Kidney (tissue), 14 donors: Measurements from ENCODE around the gene SHISA6. TPM values are rescaled to one million over a fixed set of nuclear protein-coding genes. Genes with fewer than 3 reads are reported as not detected.

ENCODE experiments used
- DNase-seq, 5 donors: peaks; one replicate each; pipeline ENCODE4 v3.0.0-alpha.2; 2013 to 2020
- FAIRE-seq: peaks from 2 replicates; lab custom pipeline; 2012; peaks lifted over from hg19 to GRCh38; lab: Jason Lieb, UNC
- H3K27ac ChIP-seq, 2 donors: one replicate each; pipeline ENCODE4 v1.7.0; 2013; ENCODE audit warnings: low read depth in 2 of 2, low read length in 2 of 2, inconsistent platforms in 1 of 2
- H3K27me3 ChIP-seq: one replicate; pipeline ENCODE4 v1.7.1; 2013; ENCODE audit warnings: low read length, inconsistent platforms; ENCODE audit not compliant: control insufficient read depth, insufficient read depth
- H3K36me3 ChIP-seq, 3 donors: one replicate each; pipeline versions ENCODE4 v1.7.0 to v1.7.1; 2013; ENCODE audit warnings: low read length in 3 of 3, control low read depth in 1 of 3, inconsistent platforms in 1 of 3; ENCODE audit not compliant: insufficient read depth in 3 of 3, control insufficient read depth in 2 of 3
- H3K4me1 ChIP-seq, 3 donors: one replicate each; pipeline versions ENCODE4 v1.7.0 to v1.7.1; 2013; ENCODE audit warnings: low read length in 3 of 3, inconsistent platforms in 1 of 3, low read depth in 1 of 3; ENCODE audit not compliant: control insufficient read depth in 2 of 3, insufficient read depth in 2 of 3
- H3K4me3 ChIP-seq, 3 donors: one replicate each; pipeline versions ENCODE4 v1.7.0 to v1.8.1; 2013; ENCODE audit warnings: low read length in 3 of 3, control low read depth in 1 of 3, inconsistent platforms in 1 of 3
- H3K9ac ChIP-seq, 3 donors: one replicate each; pipeline versions ENCODE4 v1.7.0 to v1.7.1; 2013; ENCODE audit warnings: low read length in 3 of 3, control low read depth in 1 of 3, inconsistent platforms in 1 of 3
- H3K9me3 ChIP-seq, 3 donors: one replicate each; pipeline versions ENCODE4 v1.7.0 to v1.7.1; 2013; ENCODE audit warnings: low read length in 3 of 3, control low read depth in 1 of 3, inconsistent platforms in 1 of 3; ENCODE audit not compliant: control insufficient read depth in 2 of 3, insufficient read depth in 1 of 3
- CTCF ChIP-seq: IDR thresholded peaks from 3 replicates; pipeline ENCODE4 v1.5.1; 2012; ENCODE audit warnings: mild to moderate bottlenecking, moderate library complexity, borderline replicate concordance; ENCODE audit not compliant: insufficient read depth; ENCODE audit errors: extremely low read depth
- intact Hi-C: fragments of 100-400 bp; cut with DNase I; formaldehyde crosslinking; loops from one replicate; pipeline ENCODE4 v1.11.1; 2022
- polyA plus RNA-seq: library from polyadenylated mRNA; stranded (reverse); fragments of 350-450 nt; fragmentation: Illumina TruSeq; extraction: RNeasy Lipid Tissue Mini Kit (QIAGEN cat#74804); gene quantifications from one replicate; pipeline ENCODE4 v1.2.3, GENCODE V29; 2014; ENCODE audit warnings: low read depth, low replicate concordance; ENCODE audit not compliant: insufficient read depth
- total RNA-seq: library from RNA; stranded (reverse); fragmentation: NEBNext Ultra II Directional; extraction: Animal tissue kit (Norgen Biotek cat#: 25700); gene quantifications from one replicate; pipeline ENCODE4 v1.2.1, GENCODE V29; 2021
- donor health status: control.
- donor health status: control.
- donor health status: control.
- donor health status: control.
- donor health status: control.
- donor health status: DM: yes; HTN: yes; CAD: no.
- donor health status: Normal renal cell carcinoma (clear cell type).

SHISA6 gene
- total and polyA plus RNA-seq, 2 donors from 2014 or later: 0.84 to 1.0 TPM

DNA sequence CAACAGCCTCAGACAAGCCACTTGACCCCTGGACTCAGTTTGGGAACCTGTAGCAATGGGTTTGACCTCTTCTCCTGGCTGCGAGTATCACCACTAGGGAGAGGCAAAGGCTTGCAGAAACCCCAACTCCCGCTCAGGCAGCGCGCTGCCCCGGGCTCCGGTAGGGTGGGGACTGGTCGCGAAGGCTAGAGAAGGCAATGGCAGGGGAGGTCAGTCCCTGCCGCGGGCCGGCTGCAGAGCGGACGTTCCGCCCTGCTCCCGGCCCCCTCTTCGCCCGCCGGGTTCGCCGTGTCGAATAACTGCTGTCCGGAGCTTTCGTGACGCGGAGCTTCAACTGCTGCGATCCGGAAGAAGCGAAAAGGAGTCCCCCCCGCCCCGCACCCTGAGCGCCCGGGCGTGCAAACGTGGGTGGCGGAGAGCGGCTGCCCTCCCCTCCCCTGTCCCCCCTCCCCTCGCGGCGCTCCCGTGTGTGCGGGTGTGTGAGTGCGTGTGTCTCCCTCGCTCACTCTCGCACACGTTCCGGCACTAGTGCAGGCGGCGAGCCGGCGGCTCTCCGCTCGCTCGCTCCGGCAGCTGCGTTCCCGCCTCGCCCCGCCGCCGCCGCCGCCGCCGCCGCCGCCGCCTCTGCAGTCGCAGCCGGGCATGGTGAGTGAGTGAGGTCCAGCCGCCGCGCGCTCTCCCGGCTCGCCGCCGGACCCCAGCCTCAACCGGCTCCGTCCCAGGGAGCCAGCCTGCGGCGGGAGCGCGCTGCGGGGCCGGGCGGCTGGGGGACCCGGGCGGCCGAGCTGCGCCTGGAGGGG lies 772 bp upstream of the SHISA6 start:
- Histone ChIP-seq H3K36me3 (no peaks in the 10 kb centered on the region), H3K4me1 (no peaks in the 10 kb centered on the region), H3K4me3 (peak overlapping the region in 2 of 3 donors; percentile 16 to 26), H3K27me3 (peaks cover 21% of the 10 kb centered on the region), H3K9me3 (no peaks in the 10 kb centered on the region), H3K27ac (no peak overlapping the region), H3K9ac (no peak overlapping the region)
- TF ChIP-seq CTCF: no peak
- FAIRE-seq (no peak), DNase-seq (peak; percentile 56 to 74 (median 71))
- intact Hi-C loops: no loop called here

- Histone ChIP-seq H3K9ac (no peak overlapping the region), H3K9me3 (no peaks in the 10 kb centered on the region), H3K36me3 (no peaks in the 10 kb centered on the region), H3K4me3 (peak overlapping the region in 1 of 3 donors; percentile 11), H3K27me3 (peaks cover 21% of the 10 kb centered on the region), H3K27ac (no peak overlapping the region), H3K4me1 (no peaks in the 10 kb centered on the region)
- no peak for TF ChIP-seq CTCF
- DNase-seq: peak; percentile 17 to 75 (median 47)
- no peak for FAIRE-seq
- intact Hi-C loops: no loop called here
Measured at GRCh38 chr17:11241611-11242226, 706 bp downstream of the SHISA6 start.

DNA sequence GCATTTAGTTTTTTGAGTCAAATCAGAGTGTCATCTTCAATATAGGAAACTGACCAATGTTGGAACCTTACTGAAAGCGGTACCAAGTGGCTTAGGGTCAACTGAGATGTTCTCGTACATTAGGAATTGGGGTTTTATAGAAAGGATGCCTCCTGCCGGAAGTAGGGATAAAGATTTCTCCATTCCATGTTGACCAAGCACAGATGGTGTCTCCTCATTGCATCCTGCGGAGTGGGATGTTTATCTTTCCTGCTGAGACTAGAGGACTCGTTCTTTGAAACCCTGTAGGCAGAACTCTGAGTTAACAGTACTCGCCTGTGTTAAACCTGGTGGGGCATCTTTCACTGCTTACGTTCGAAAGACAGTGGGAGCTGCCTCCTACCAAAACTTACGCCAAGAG lies 1.4 kb downstream of the SHISA6 start:
- Histone ChIP-seq H3K27ac (no peak overlapping the region), H3K27me3 (peaks cover 21% of the 10 kb centered on the region), H3K9ac (no peak overlapping the region), H3K4me1 (no peaks in the 10 kb centered on the region), H3K36me3 (no peaks in the 10 kb centered on the region), H3K4me3 (no peak overlapping the region), H3K9me3 (no peaks in the 10 kb centered on the region)
- FAIRE-seq (no peak), DNase-seq (peak in 1 of 5 donors; percentile 14)
- TF ChIP-seq CTCF: no peak
- intact Hi-C loops: no loop called here
